Progenitor cell of endocrine pancreas (in vitro differentiated cells): ENCODE measurements around the gene SLC5A10. TPM values are rescaled to one million over a fixed set of nuclear protein-coding genes. Genes with fewer than 3 reads are reported as not detected.
"Not testable (repeated sequence)": the region's sequence is repeated elsewhere in the genome, so short reads cannot be mapped to it uniquely, and the experiment has no call there.

ENCODE experiments used
- DNase-seq: peaks from one replicate; pipeline ENCODE4 v3.0.0; 2021; ENCODE audit warnings: low spot score; ENCODE audit not compliant: unreplicated experiment
- H3K27ac Mint-ChIP-seq: 2 replicates; pipeline ENCODE4 v1.8.0; 2021; ENCODE audit warnings: mild to moderate bottlenecking, moderate library complexity, mixed read lengths
- H3K27me3 Mint-ChIP-seq: 2 replicates; pipeline ENCODE4 v1.8.0; 2021; ENCODE audit warnings: mixed read lengths
- H3K36me3 Mint-ChIP-seq: 2 replicates; pipeline ENCODE4 v1.8.0; 2022; ENCODE audit warnings: mixed read lengths; ENCODE audit not compliant: insufficient read depth
- H3K4me1 Mint-ChIP-seq: 2 replicates; pipeline ENCODE4 v1.8.0; 2021; ENCODE audit warnings: low read depth, mixed read lengths
- H3K4me3 Mint-ChIP-seq: 2 replicates; pipeline ENCODE4 v1.8.0; 2021; ENCODE audit warnings: low read depth, mild to moderate bottlenecking, moderate library complexity, mixed read lengths
- H3K9me3 Mint-ChIP-seq: 2 replicates; pipeline ENCODE4 v1.8.0; 2021; ENCODE audit warnings: low read depth, mixed read lengths
- CTCF ChIP-seq: fragments of 200-600 bp; sonication (generic); IDR thresholded peaks from one replicate; pipeline ENCODE4 v1.5.0; 2021; ENCODE audit warnings: antibody characterized with exemption, mild to moderate bottlenecking; ENCODE audit not compliant: unreplicated experiment
- total RNA-seq: library from RNA; stranded (reverse); gene quantifications from 2 replicates; pipeline ENCODE4 v1.2.1, GENCODE V29; 2021

The SLC5A10 gene
- total RNA-seq, 1 donor from 2014 or later: not detected

GRCh38 chr17:19019041-19019941 lies 67.3 kb downstream of the SLC5A10 start:
- Mint-ChIP-seq H3K4me3 (no peak overlapping the region), H3K27me3 (peaks cover 16% of the 10 kb centered on the region), H3K27ac (no peak overlapping the region), H3K9me3 (no peaks in the 10 kb centered on the region), H3K4me1 (no peaks in the 10 kb centered on the region), H3K36me3 (no peaks in the 10 kb centered on the region)
- TF ChIP-seq CTCF: no peak
- DNase-seq: no peak

- Mint-ChIP-seq H3K27ac (no peak overlapping the region), H3K4me1 (no peaks in the 10 kb centered on the region), H3K36me3 (no peaks in the 10 kb centered on the region), H3K4me3 (no peak overlapping the region), H3K27me3 (peaks cover 16% of the 10 kb centered on the region), H3K9me3 (no peaks in the 10 kb centered on the region)
- no peak for DNase-seq
- no peak for TF ChIP-seq CTCF
Observed at GRCh38 chr17:19020016-19020415, 68.1 kb downstream of the SLC5A10 start.

- H3K4me1 Mint-ChIP-seq, H3K9me3 Mint-ChIP-seq, H3K27me3 Mint-ChIP-seq, H3K36me3 Mint-ChIP-seq, H3K4me3 Mint-ChIP-seq, H3K27ac Mint-ChIP-seq, DNase-seq: not testable (repeated sequence)
Observed at GRCh38 chr17:19021011-19021621, 69.2 kb downstream of the SLC5A10 start.

DNA sequence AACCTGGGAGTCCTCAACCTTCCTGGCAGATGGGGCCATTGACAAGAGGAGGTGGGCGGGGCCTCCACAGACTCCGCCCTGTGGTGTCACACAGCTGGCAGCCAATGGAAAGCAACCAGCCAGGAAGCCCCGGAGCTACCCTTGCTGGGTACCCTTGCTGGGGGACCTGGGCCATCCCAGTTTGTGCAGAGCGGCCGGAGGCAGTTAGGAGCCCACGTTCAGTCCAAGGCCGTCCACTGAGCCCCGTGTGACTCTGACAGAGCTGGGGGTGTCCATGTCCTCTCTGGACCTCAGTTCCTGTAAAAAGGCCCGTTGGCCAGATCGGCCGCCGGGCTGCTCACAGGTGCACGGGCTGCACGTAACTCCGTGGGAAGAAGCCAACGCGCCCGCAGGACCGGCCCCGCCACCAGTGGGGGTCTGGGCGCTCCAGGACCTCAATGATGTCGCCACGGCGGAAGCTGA lies 69.7 kb downstream of the SLC5A10 start:
- no peaks in the 10 kb centered on the region for H3K9me3 Mint-ChIP-seq
- no peaks in the 10 kb centered on the region for H3K4me1 Mint-ChIP-seq
- H3K36me3 Mint-ChIP-seq: no peaks in the 10 kb centered on the region
- no peak overlapping the region for H3K27ac Mint-ChIP-seq
- no peak for TF ChIP-seq CTCF
- peaks cover 9% of the 10 kb centered on the region for H3K27me3 Mint-ChIP-seq
- no peak overlapping the region for H3K4me3 Mint-ChIP-seq
- no peak for DNase-seq

GRCh38 chr17:19022128-19022527 lies 70.2 kb downstream of the SLC5A10 start:
- H3K27me3 Mint-ChIP-seq: peaks cover 9% of the 10 kb centered on the region
- no peak overlapping the region for H3K4me3 Mint-ChIP-seq
- H3K36me3 Mint-ChIP-seq: no peaks in the 10 kb centered on the region
- DNase-seq: no peak
- H3K27ac Mint-ChIP-seq: no peak overlapping the region
- TF ChIP-seq CTCF: no peak
- H3K9me3 Mint-ChIP-seq: no peaks in the 10 kb centered on the region
- H3K4me1 Mint-ChIP-seq: no peaks in the 10 kb centered on the region
